ENCODE measurements around the gene TRMT11.

Gene TRMT11

GRCh38 chr6:125994670-125995488 lies 8.5 kb downstream of the TRMT11 start (continued):
- TF ChIP-seq GFI1B (tag by site-specific recombination; IDR thresholded peaks at IDR 0.05) = no peak
- peak; percentile 39; the same call in 1 of the 2 replicates for TF ChIP-seq ZNF394 (tag by site-specific recombination; IDR thresholded peaks at IDR 0.05; ENCODE audit: borderline replicate concordance)
- 0 out of 2 replicates have a peak, but pooled peaks have one; percentile 27 for TF ChIP-seq ZNF692 (tag by site-specific recombination; IDR thresholded peaks at IDR 0.05)
- no peak for TF ChIP-seq MZF1 (tag by site-specific recombination; IDR thresholded peaks at IDR 0.05; ENCODE audit: borderline replicate concordance)
- peak; percentile 17; the same call in 1 of the 2 replicates for TF ChIP-seq ZNF335 (tag by site-specific recombination; conservative IDR thresholded peaks at IDR 0.05)
- TF ChIP-seq ZNF529 (tag by site-specific recombination; IDR thresholded peaks at IDR 0.05; ENCODE audit: insufficient replicate concordance) = no peak
- no peak for TF ChIP-seq ZNF549 (tag by site-specific recombination; IDR thresholded peaks at IDR 0.05)
- no peak for TF ChIP-seq ZNF548 (tag by site-specific recombination; IDR thresholded peaks at IDR 0.05)
- peak; percentile 57; the same call in 1 of the 2 replicates for TF ChIP-seq ZSCAN30 (tag by site-specific recombination; IDR thresholded peaks at IDR 0.05)
- no peak for TF ChIP-seq ZNF148 (tag by site-specific recombination; IDR thresholded peaks at IDR 0.05; ENCODE audit: borderline replicate concordance)
- no peak for TF ChIP-seq ZFP37 (tag by site-specific recombination; IDR thresholded peaks at IDR 0.05)
- peak; percentile 52; the same call in 1 of the 2 replicates for TF ChIP-seq SP7 (tag by site-specific recombination; IDR thresholded peaks at IDR 0.05)
- no peak for TF ChIP-seq ZNF362 (tag by site-specific recombination; IDR thresholded peaks at IDR 0.05)
- peak; percentile 96 for TF ChIP-seq ZXDB (tag by site-specific recombination; IDR thresholded peaks at IDR 0.05)
- no peak for TF ChIP-seq ZNF624 (tag by site-specific recombination; IDR thresholded peaks at IDR 0.05)
- peak; percentile 88 for TF ChIP-seq ZNF639 (tag by site-specific recombination; IDR thresholded peaks at IDR 0.05)
- peak; percentile 61; the same call in 1 of the 2 replicates for TF ChIP-seq YY2 (tag by site-specific recombination; IDR thresholded peaks at IDR 0.05)
- TF ChIP-seq KLF10 (tag by site-specific recombination; IDR thresholded peaks at IDR 0.05) = no peak
- TF ChIP-seq GLI2 (tag by site-specific recombination; IDR thresholded peaks at IDR 0.05; ENCODE audit: borderline replicate concordance, low read depth) = no peak
- 0 out of 2 replicates have a peak, but pooled peaks have one; percentile 43 for TF ChIP-seq TSHZ1 (tag by site-specific recombination; IDR thresholded peaks at IDR 0.05; ENCODE audit: borderline replicate concordance)
- TF ChIP-seq TRIM28 (IDR thresholded peaks at IDR 0.05; ENCODE audit: borderline replicate concordance, low read length) = peak; percentile 69
- no peak for TF ChIP-seq ZNF610 (tag by site-specific recombination; IDR thresholded peaks at IDR 0.05; ENCODE audit: borderline replicate concordance)
- TF ChIP-seq ZNF558 (tag by site-specific recombination; IDR thresholded peaks at IDR 0.05) = 0 out of 2 replicates have a peak, but pooled peaks have one; percentile 38
- TF ChIP-seq ZNF140 (tag by site-specific recombination; IDR thresholded peaks at IDR 0.05) = no peak
- no peak for TF ChIP-seq SCRT2 (tag by site-specific recombination; IDR thresholded peaks at IDR 0.05)
- TF ChIP-seq ZNF791 (tag by site-specific recombination; IDR thresholded peaks at IDR 0.05) = no peak
